ENCODE data around the gene PCSK5. TPM values are rescaled to one million over a fixed set of nuclear protein-coding genes. Genes with fewer than 3 reads are reported as not detected.

PCSK5 gene
- total and polyA plus RNA-seq, 2 of the 8 experiments (the other 6 are each of a cell fraction or from before 2014, with no cell fraction given), result 5.5 to 10.7 TPM

GRCh38 chr9:76267284-76267652, 376.8 kb downstream of the PCSK5 start (continued):
- no peak for TF ChIP-seq RAD21 (IDR thresholded peaks at IDR 0.05 in 1 of 2, conservative IDR thresholded peaks at IDR 0.05 in 1 of 2; ENCODE audit: low read depth in 2 of 2, low read length in 2 of 2)
- TF ChIP-seq FOSL1 (IDR thresholded peaks at IDR 0.05; ENCODE audit: insufficient read depth, low read depth, low read length), result no peak
- no peak for TF ChIP-seq SP2 (IDR thresholded peaks at IDR 0.05; ENCODE audit: low read length)
